HG03066 (cell line): Measurements from ENCODE around the gene CEP192.
"Not testable (repeated sequence)": the region's sequence is repeated elsewhere in the genome, so short reads cannot be mapped to it uniquely, and the experiment has no call there.

ENCODE experiments used
- ATAC-seq: cut with Tn5 transposase; IDR thresholded peaks from one replicate; pipeline ENCODE4 v1.9.1; 2021; ENCODE audit warnings: low read depth; ENCODE audit not compliant: unreplicated experiment

The CEP192 gene

GRCh38 chr18:12989397-12990122, 1.6 kb upstream of the CEP192 start:
- ATAC-seq: no peak

- ATAC-seq: no peak
These were observed 1.1 kb upstream of the CEP192 start for GRCh38 chr18:12990123-12990475.

- ATAC-seq: no peak
These were observed 558 bp upstream of the CEP192 start for GRCh38 chr18:12990641-12990966.

GRCh38 chr18:12991821-12992179, 638 bp downstream of the CEP192 start:
- no peak for ATAC-seq

GRCh38 chr18:12993439-12993838, 2.3 kb downstream of the CEP192 start:
- no peak for ATAC-seq

GRCh38 chr18:12995424-12995823, 4.3 kb downstream of the CEP192 start:
- no peak for ATAC-seq

GRCh38 chr18:12995952-12996477, 4.9 kb downstream of the CEP192 start:
- no peak for ATAC-seq

- no peak for ATAC-seq
These were observed 5.6 kb downstream of the CEP192 start for GRCh38 chr18:12996661-12997292.

- not testable (repeated sequence) for ATAC-seq
These were observed 6.2 kb downstream of the CEP192 start for GRCh38 chr18:12997330-12997729.

GRCh38 chr18:12998332-12999060, 7.3 kb downstream of the CEP192 start:
- ATAC-seq: no peak

- no peak for ATAC-seq
These were observed 12.3 kb downstream of the CEP192 start for GRCh38 chr18:13003466-13003896.

- no peak for ATAC-seq
These were observed 13.2 kb downstream of the CEP192 start for GRCh38 chr18:13004396-13004795.

GRCh38 chr18:13005289-13005688, 14.1 kb downstream of the CEP192 start:
- ATAC-seq: no peak

GRCh38 chr18:13006531-13007247, 15.5 kb downstream of the CEP192 start:
- no peak for ATAC-seq

GRCh38 chr18:13007248-13007560, 16.0 kb downstream of the CEP192 start:
- ATAC-seq: no peak

- ATAC-seq: no peak
These were observed 20.6 kb downstream of the CEP192 start for GRCh38 chr18:13011719-13012118.

- no peak for ATAC-seq
These were observed 23.1 kb downstream of the CEP192 start for GRCh38 chr18:13014232-13014631.

GRCh38 chr18:13014818-13015217, 23.7 kb downstream of the CEP192 start:
- no peak for ATAC-seq

GRCh38 chr18:13017247-13017875, 26.2 kb downstream of the CEP192 start:
- ATAC-seq: no peak

- ATAC-seq: no peak
These were observed 27.2 kb downstream of the CEP192 start for GRCh38 chr18:13018374-13018773.

- no peak for ATAC-seq
These were observed 28.1 kb downstream of the CEP192 start for GRCh38 chr18:13019301-13019700.
